HK-2 (cell line): Measurements from ENCODE around the gene TAF11L10.
"Not testable (repeated sequence)": the region's sequence is repeated elsewhere in the genome, so short reads cannot be mapped to it uniquely, and the experiment has no call there.

ENCODE experiments used
- DNase-seq: peaks from one replicate; pipeline ENCODE4 v3.0.0-alpha.2; 2018; ENCODE audit not compliant: unreplicated experiment

The TAF11L10 gene

DNA sequence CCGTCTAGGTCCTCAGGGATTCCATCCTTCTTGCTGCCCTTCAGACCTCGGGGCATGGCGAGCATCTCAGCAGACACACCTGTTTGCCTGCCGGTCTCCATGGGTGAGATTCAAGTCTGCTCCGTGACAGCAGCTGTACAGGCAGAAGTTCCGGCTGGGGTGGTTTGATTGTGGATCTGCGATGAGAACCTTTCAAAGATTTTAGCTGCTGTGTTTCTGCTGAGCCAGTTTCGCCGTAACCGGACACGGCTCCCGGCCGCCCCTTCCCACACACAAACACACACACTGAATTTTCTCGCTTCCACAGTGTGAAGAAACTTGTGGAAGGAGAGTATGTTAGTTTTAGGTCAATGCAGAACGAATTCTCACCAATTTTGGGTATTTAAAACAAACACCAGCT is at the start of gene TAF11L10:
TSS of gene TAF11L10 (minus strand) at position 101 of the 400 bp plus-strand sequence.
- DNase-seq = not testable (repeated sequence)

- no peak for DNase-seq
Measured at GRCh38 chr5:17634160-17634559, 36.5 kb upstream of the TAF11L10 start, which contains the start of gene TAF11L14. Gene TAF11L14, plus strand, starts transcription at chr5:17634460.

GRCh38 chr5:17631788-17632187 is 34.2 kb upstream of the TAF11L10 start, which contains the start of gene TAF11L13:
Gene TAF11L13, plus strand, starts transcription at chr5:17632088.
- DNase-seq = not testable (repeated sequence)

DNA sequence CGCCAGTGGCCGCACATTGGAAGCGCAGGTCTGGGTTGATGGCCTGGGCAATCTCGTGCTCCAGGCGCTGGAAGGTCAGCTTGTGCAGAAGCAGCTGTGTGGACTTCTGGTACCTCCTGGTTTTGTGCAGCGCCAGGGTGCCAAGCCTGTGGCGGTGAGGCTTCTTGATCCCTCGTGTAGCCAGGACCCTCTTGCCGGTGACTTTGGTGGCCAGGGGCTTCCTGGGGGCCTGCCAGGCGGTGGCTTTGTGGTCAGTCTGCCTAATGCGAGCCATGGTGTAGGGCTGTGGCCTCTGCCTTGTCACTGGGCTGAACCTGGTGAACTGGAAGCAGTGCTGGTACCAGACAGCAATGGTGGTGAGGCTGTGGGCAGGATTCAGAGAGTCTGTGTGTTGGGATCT is 28.1 kb upstream of the TAF11L10 start:
- DNase-seq = no peak

DNA sequence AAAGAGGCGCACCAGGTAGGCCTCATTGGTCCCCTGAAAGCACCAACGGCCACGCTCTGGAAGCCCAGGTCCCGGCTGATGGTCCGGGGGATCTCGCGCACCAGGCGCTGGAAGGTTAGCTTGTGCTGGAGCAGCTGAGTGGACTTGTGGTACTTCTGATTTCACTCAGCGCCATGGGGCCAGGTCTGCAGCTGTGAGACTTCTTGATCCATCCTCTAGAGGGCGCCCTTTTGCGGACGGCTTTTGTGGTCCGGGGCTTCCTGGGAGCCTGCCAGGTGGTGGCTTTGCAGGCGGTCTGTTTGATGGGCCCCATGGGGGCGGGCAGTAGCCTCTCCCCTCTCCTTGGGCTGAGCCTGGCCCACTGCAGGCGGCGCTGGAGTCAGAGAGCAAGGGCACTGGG is 23.0 kb upstream of the TAF11L10 start:
- DNase-seq = no peak

DNA sequence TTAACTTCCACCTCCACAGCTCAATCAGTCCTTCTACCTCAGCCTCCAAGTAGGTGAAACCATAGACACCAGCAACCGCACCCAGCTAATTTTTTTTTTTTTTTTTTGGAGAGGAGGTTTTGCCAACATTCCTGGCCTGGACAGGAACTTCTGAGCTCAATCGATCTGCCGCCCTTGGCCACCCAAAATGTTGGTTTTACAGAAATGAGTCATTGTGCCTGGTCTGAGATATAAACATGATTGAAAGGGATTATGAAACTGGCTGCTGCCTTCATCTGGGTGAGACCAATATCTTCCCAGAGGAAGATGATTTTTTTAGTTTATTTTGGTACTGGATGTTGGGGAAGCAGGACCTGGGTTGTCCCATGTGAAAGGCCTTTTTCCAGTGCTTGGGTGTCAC is 21.7 kb upstream of the TAF11L10 start:
- DNase-seq = no peak

- no peak for DNase-seq
Measured at GRCh38 chr5:17614872-17615605, 17.4 kb upstream of the TAF11L10 start.

DNA sequence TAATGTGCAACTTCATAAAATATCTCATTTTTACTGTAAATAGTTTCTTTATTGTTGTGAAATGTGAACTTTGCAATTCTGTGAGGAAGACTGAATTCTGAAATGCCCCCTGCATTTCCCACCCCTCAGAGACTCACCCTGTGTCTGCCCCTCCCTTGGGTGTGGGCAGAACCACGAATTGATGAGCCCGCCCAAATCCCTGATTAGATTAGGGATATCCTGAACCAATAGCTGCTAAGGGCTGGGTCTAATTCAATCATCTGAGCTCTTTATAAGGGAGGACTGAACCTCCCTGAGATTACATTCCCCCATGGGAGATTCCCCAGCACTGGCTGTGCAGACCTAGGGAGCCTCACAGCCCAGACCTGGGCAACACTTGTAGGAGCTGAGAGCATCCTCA is 12.5 kb upstream of the TAF11L10 start, which contains the start of gene TAF11L12:
TSS of gene TAF11L12 (plus strand) at position 301 of the 400 bp plus-strand sequence.
- DNase-seq = not testable (repeated sequence)

DNA sequence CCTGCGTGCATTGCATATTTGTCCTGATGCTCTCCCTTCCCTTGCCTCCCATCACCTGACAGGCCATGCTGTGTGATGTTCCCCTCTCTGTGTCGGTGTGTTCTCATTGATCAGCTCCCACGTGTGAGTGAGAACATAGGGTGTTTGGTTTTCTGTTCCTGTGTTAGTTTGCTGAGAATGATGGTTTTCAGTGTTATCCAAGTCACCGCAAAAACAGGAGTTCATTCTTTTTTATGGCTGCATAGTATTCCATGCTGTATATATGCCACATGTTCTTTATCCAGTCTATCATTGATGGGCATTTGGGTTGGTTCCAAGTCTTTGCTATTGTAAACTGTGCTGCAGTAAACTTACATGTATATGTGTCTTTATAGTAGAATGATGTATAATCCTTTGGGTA is 9.8 kb upstream of the TAF11L10 start:
- DNase-seq = not testable (repeated sequence)

- DNase-seq = no peak
Measured at GRCh38 chr5:17604951-17605350, 7.3 kb upstream of the TAF11L10 start.

GRCh38 chr5:17603880-17604279 is 6.3 kb upstream of the TAF11L10 start, which contains the start of gene TAF11L11:
Gene TAF11L11, plus strand, starts transcription at chr5:17604183.
- DNase-seq = not testable (repeated sequence)

GRCh38 chr5:17594255-17594654 is 3.4 kb downstream of the TAF11L10 start, which contains the start of gene TAF11L9:
Gene TAF11L9, minus strand, starts transcription at chr5:17594394.
- not testable (repeated sequence) for DNase-seq

GRCh38 chr5:17590860-17591259 is 6.8 kb downstream of the TAF11L10 start, which contains the start of gene TAF11L8:
Gene TAF11L8, minus strand, starts transcription at chr5:17590960.
- DNase-seq = not testable (repeated sequence)

- not testable (repeated sequence) for DNase-seq
Measured at GRCh38 chr5:17585658-17586057, 12.0 kb downstream of the TAF11L10 start, which contains the start of gene TAF11L7. Gene TAF11L7, minus strand, starts transcription at chr5:17585758.
